Breast epithelium (tissue), 4 donors: ENCODE results near the gene MBD4. TPM values are rescaled to one million over a fixed set of nuclear protein-coding genes. Genes with fewer than 3 reads are reported as not detected.
"Not testable (repeated sequence)": the region's sequence is repeated elsewhere in the genome, so short reads cannot be mapped to it uniquely, and the experiment has no call there.

Source experiments
- DNase-seq, 2 donors: peaks; one replicate each; pipeline ENCODE4 v3.0.0-alpha.2; 2019; ENCODE audit warnings: low spot score in 2 of 2
- H3K27ac ChIP-seq, 2 donors: fragments of 200-600 bp; sonication (generic) in 1 of 2; one replicate each; pipeline ENCODE4 v1.5.1; 2016 to 2019; ENCODE audit warnings: mild to moderate bottlenecking in 1 of 2
- H3K27me3 ChIP-seq, 2 donors: fragments of 200-600 bp; sonication (generic) in 1 of 2; one replicate each; pipeline versions ENCODE4 v1.5.1 to v1.6.0; 2017 to 2019; ENCODE audit warnings: control low read depth in 1 of 2, mild to moderate bottlenecking in 1 of 2
- H3K36me3 ChIP-seq: fragments of 200-600 bp; one replicate; pipeline ENCODE4 v1.5.1; 2019
- H3K4me1 ChIP-seq, 2 donors: fragments of 200-600 bp; sonication (generic); one replicate each; pipeline ENCODE4 v1.5.1; 2016 to 2019; ENCODE audit warnings: control low read depth in 1 of 2
- H3K4me3 ChIP-seq, 3 donors: fragments of 200-600 bp; sonication (generic); 1 replicate in 2 of 3; 2 replicates in 1 of 3; pipeline ENCODE4 v1.5.1; 2016 to 2019; ENCODE audit warnings: mild to moderate bottlenecking in 3 of 3, moderate library complexity in 2 of 3
- H3K9me3 ChIP-seq, 2 donors: fragments of 200-600 bp; sonication (generic) in 1 of 2; one replicate each; pipeline ENCODE4 v1.5.1; 2016 to 2019; ENCODE audit warnings: control low read depth in 1 of 2
- CTCF ChIP-seq, 3 donors: fragments of 450-650 bp; IDR thresholded peaks; one replicate each; pipeline ENCODE4 v1.5.1; 2016 to 2017; ENCODE audit warnings: antibody characterized with exemption in 3 of 3, mild to moderate bottlenecking in 3 of 3, moderate library complexity in 3 of 3
- POLR2A ChIP-seq: fragments of 450-650 bp; IDR thresholded peaks from one replicate; pipeline ENCODE4 v1.6.1; 2016; ENCODE audit warnings: antibody characterized with exemption, mild to moderate bottlenecking, moderate library complexity
- POLR2AphosphoS5 ChIP-seq, 3 donors: sonication (generic); formaldehyde crosslinking; IDR thresholded peaks; one replicate each; pipeline ENCODE4 v1.6.1; 2017; ENCODE audit warnings: antibody characterized with exemption in 3 of 3
- intact Hi-C: fragments of 100-400 bp; cut with DNase I; formaldehyde crosslinking; loops from one replicate; pipeline ENCODE4 v1.15.1; 2023; ENCODE audit warnings: low total_unique reads
- total RNA-seq, 3 donors: library from RNA; depleted of rRNA; stranded (reverse); fragments of >200 nt; gene quantifications; one replicate each; pipeline ENCODE4 v1.1.0, GENCODE V29; 2016

Gene MBD4
- total RNA-seq = 10 to 100 TPM; 29.8 to 41.6 (median 37.7) TPM

DNA sequence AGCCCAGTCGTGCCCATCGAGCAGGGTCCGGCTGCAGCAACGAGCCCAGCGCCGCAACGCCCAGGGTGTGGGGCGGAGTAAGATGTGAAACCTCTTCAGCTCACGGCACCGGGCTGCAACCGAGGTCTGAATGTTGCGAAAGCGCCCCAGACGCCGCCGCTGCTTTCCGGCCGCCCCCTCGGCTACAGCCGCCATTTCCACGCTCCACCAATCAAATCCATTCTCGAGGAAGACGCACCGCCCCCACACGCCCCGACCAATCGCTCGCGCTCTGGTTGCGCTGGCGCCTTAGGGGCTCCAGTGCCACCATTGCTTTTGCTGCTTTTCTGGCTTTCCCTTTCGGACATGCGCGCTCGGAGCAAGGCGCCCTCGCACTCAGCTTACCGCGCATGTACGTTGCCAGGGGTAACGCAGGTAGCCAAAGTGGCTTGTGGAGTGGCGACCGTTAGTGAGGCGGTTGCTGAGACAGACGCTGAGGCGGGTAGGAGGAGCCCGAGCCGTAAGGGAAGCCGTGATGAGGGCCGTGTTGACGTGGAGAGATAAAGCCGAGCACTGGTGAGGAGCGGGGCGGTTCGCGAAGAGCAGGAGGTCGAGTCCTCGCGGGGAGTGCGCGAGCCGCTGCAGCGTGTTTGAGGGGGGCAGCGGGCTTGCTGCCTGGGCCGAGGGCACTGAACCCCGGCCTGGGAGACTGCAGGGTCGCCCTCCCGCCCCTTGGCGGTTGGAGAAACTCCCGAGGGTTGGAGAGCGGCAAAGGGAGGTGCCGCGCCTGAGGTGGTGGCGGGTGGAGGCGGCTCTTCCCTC lies at the start of gene MBD4, which contains the start of gene IFT122:
MBD4 (minus strand) TSS at position 132 of the 801 bp plus-strand sequence; CDS start at position 17, 115 bp downstream.
IFT122 (plus strand) TSS at position 408 of the 801 bp plus-strand sequence; CDS start at position 515, 107 bp downstream.
- no peak for TF ChIP-seq CTCF (IDR thresholded peaks at IDR 0.05)
- TF ChIP-seq POLR2AphosphoS5 (IDR thresholded peaks at IDR 0.05) = peak; percentile 77 to 83 (median 81)
- TF ChIP-seq POLR2A = peak; percentile 59
- H3K27me3 ChIP-seq = no peaks in the 10 kb centered on the region
- peaks cover 0 to 20% of the 10 kb centered on the region in 2 donors for H3K4me1 ChIP-seq
- no peaks in the 10 kb centered on the region for H3K36me3 ChIP-seq
- peak; percentile 97 to 98 for DNase-seq
- H3K4me3 ChIP-seq = peak within 1 kb of the TSS; percentile 74 to 89 (median 83)
- intact Hi-C loops = no loop called here
- H3K9me3 ChIP-seq = no peaks in the 10 kb centered on the region
- H3K27ac ChIP-seq = peak within 1 kb of the TSS; percentile 88 to 95

DNA sequence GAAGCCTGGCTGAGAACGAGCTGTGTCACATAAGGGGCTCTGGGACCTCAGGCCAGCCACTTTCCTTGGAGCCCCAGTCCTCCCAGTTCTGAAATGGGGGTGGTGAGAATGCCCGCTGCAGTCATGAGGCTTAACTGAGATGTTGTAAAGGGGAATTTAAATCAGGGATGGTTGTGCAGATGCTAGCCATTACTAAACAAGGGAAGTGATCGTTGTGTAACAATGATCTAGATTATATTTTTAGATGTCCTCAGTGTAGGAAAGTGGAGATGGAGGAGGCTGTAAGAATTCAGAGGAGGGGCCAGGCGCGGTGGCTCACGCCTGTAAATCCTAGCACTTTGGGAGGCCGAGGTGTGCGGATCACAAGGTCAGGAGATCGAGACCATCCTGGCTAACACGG lies 49.5 kb upstream of the MBD4 start:
- H3K27me3 ChIP-seq, H3K4me3 ChIP-seq, intact Hi-C loops, DNase-seq, H3K36me3 ChIP-seq, H3K9me3 ChIP-seq: not testable (repeated sequence)
- peaks cover 19 to 29% of the 10 kb centered on the region in 2 donors for H3K4me1 ChIP-seq
- H3K27ac ChIP-seq = peak overlapping the region; percentile 22 to 99

DNA sequence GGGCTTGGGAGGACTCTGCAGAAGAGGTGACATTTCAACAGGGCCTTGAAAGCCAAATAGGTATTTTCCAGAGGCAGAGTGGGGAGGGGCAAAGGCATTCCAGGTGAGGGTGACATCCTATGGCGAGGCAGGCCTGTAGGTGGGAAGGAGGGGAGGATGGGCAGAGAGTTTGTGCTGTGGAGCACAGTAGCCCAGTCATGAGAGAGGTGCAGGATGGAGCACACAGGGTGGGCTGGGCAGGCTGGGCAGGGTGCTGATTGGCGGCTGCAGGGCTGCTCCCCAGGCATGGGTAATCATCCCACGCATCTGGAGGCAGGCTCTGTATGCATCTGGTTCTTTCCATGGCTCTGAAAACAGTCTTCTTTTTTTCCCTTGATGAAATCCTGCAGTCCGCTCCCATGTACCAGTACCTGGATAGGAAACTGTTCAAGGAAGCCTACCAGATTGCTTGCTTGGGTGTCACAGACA lies 48.2 kb upstream of the MBD4 start:
- Histone ChIP-seq H3K27ac (peak overlapping the region; percentile 93 to 99), H3K4me1 (peaks cover 19 to 29% of the 10 kb centered on the region in 2 donors)
- H3K9me3 ChIP-seq, H3K4me3 ChIP-seq, intact Hi-C loops, H3K36me3 ChIP-seq, DNase-seq, H3K27me3 ChIP-seq: not testable (repeated sequence)

GRCh38 chr3:129487183-129487867 lies 47.6 kb upstream of the MBD4 start:
- no peaks in the 10 kb centered on the region for H3K27me3 ChIP-seq
- no peak overlapping the region for H3K4me3 ChIP-seq
- no peaks in the 10 kb centered on the region for H3K36me3 ChIP-seq
- peaks cover 21 to 31% of the 10 kb centered on the region in 2 donors for H3K4me1 ChIP-seq
- no peaks in the 10 kb centered on the region for H3K9me3 ChIP-seq
- no peak for TF ChIP-seq CTCF (IDR thresholded peaks at IDR 0.05)
- TF ChIP-seq POLR2A = no peak
- no peak for TF ChIP-seq POLR2AphosphoS5 (IDR thresholded peaks at IDR 0.05)
- peak overlapping the region; percentile 93 to 99 for H3K27ac ChIP-seq
- DNase-seq = no peak
- intact Hi-C loops = no loop called here

GRCh38 chr3:129486664-129487035 lies 46.9 kb upstream of the MBD4 start:
- Histone ChIP-seq H3K36me3 (no peaks in the 10 kb centered on the region), H3K27ac (peak overlapping the region; percentile 93 to 99), H3K9me3 (no peaks in the 10 kb centered on the region), H3K4me3 (no peak overlapping the region), H3K27me3 (no peaks in the 10 kb centered on the region), H3K4me1 (peaks cover 28 to 38% of the 10 kb centered on the region in 2 donors)
- DNase-seq = no peak
- no peak for TF ChIP-seq CTCF (IDR thresholded peaks at IDR 0.05)
- no peak for TF ChIP-seq POLR2AphosphoS5 (IDR thresholded peaks at IDR 0.05)
- TF ChIP-seq POLR2A = no peak
- intact Hi-C loops = no loop called here
